IMR-90 (cell line): ENCODE results near the gene OR56B4. TPM values are rescaled to one million over a fixed set of nuclear protein-coding genes. Genes with fewer than 3 reads are reported as not detected.

ENCODE experiments used
- ATAC-seq: fragments of 200-7000 bp; cut with Tn5 transposase; 2 replicates; pipeline ENCODE4 v1.9.1; 2020; ENCODE audit warnings: low read depth, mild to moderate bottlenecking, moderate library complexity
- BruUV-seq: library from RNA; stranded (reverse); fragments of 400-500 nt; replicated peaks from 2 replicates; lab custom pipeline; 2021; lab: Mats Ljungman, UMichigan
- CTCF ChIA-PET: fragments of 300-600 bp; formaldehyde crosslinking; extraction: SDS; loops from one replicate; lab custom pipeline; 2021; ENCODE audit warnings: antibody characterized with exemption; lab: Yijun Ruan, JAX
- POLR2A ChIA-PET: fragments of 300-600 bp; sonication (Branson Sonifier 250); formaldehyde crosslinking; loops from one replicate; lab custom pipeline; 2022; ENCODE audit warnings: antibody characterized with exemption; ENCODE audit not compliant: unreplicated experiment; lab: Charles Lee
- DNase-seq: peaks from one replicate; pipeline ENCODE4 v3.0.0; 2013
- H2AFZ ChIP-seq: replicated peaks from 2 replicates; pipeline ENCODE3; 2013; ENCODE audit warnings: low read length, mild to moderate bottlenecking; ENCODE audit not compliant: poor library complexity
- H2AK5ac ChIP-seq: 2 replicates; pipeline ENCODE4 v1.6.1; 2013; ENCODE audit warnings: low read depth, low read length, inconsistent platforms
- H2AK9ac ChIP-seq: replicated peaks from 2 replicates; pipeline ENCODE3; 2013; ENCODE audit warnings: mild to moderate bottlenecking, low read depth, low read length, moderate library complexity; ENCODE audit not compliant: poor library complexity
- H2BK120ac ChIP-seq: 2 replicates; pipeline ENCODE4 v1.6.1; 2013; ENCODE audit warnings: low read depth, low read length, inconsistent platforms
- H2BK15ac ChIP-seq: 3 replicates; pipeline ENCODE4 v1.6.1; 2013; ENCODE audit warnings: low read depth, low read length, inconsistent platforms
- H2BK20ac ChIP-seq: 2 replicates; pipeline ENCODE4 v1.6.1; 2013; ENCODE audit warnings: low read depth, mild to moderate bottlenecking, inconsistent platforms, low read length, moderate library complexity
- H2BK5ac ChIP-seq: 2 replicates; pipeline ENCODE4 v1.6.1; 2013; ENCODE audit warnings: mild to moderate bottlenecking, low read depth, low read length, inconsistent platforms; ENCODE audit not compliant: poor library complexity, severe bottlenecking
- H3K14ac ChIP-seq: replicated peaks from 2 replicates; pipeline ENCODE4 v1.6.1; 2013; ENCODE audit warnings: low read depth, low read length, inconsistent platforms
- H3K18ac ChIP-seq: 2 replicates; pipeline ENCODE4 v1.6.1; 2013; ENCODE audit warnings: low read depth, low read length, control low read depth
- H3K23ac ChIP-seq: 2 replicates; pipeline ENCODE4 v1.6.1; 2013; ENCODE audit warnings: low read depth, low read length, inconsistent platforms
- H3K27ac ChIP-seq: 2 replicates; pipeline ENCODE4 v1.5.1; 2013; ENCODE audit warnings: mild to moderate bottlenecking, control low read depth, low read length; ENCODE audit not compliant: insufficient read depth
- H3K27me3 ChIP-seq: 2 replicates; pipeline ENCODE4 v1.6.1; 2013; ENCODE audit warnings: low read length; ENCODE audit not compliant: control insufficient read depth, insufficient read depth
- H3K36me3 ChIP-seq: 2 replicates; pipeline ENCODE4 v1.6.1; 2013; ENCODE audit warnings: low read length, mixed read lengths; ENCODE audit not compliant: control insufficient read depth, insufficient read depth
- H3K4ac ChIP-seq: 2 replicates; pipeline ENCODE4 v1.6.1; 2013; ENCODE audit warnings: low read depth, low read length, inconsistent platforms
- H3K4me1 ChIP-seq: 2 replicates; pipeline ENCODE4 v1.6.1; 2013; ENCODE audit warnings: low read length, mixed read lengths; ENCODE audit not compliant: control insufficient read depth, insufficient read depth
- H3K4me2 ChIP-seq: 2 replicates; pipeline ENCODE4 v1.6.1; 2013; ENCODE audit warnings: low read depth, mild to moderate bottlenecking, control low read depth, low read length, moderate library complexity
- H3K4me3 ChIP-seq: 2 replicates; pipeline ENCODE4 v1.5.1; 2013; ENCODE audit warnings: low read depth, mild to moderate bottlenecking, control low read depth, low read length, moderate library complexity; ENCODE audit not compliant: insufficient read depth
- H3K56ac ChIP-seq: 2 replicates; pipeline ENCODE4 v1.6.1; 2013; ENCODE audit warnings: low read length, inconsistent platforms; ENCODE audit not compliant: insufficient read depth; ENCODE audit errors: extremely low read depth
- H3K79me1 ChIP-seq, 2 experiments: 2 replicates each; pipeline ENCODE4 v1.6.1; 2013; ENCODE audit warnings: low read length in 2 of 2, inconsistent platforms in 1 of 2, low read depth in 1 of 2
- H3K9ac ChIP-seq: 2 replicates; pipeline ENCODE4 v1.6.1; 2013; ENCODE audit warnings: low read depth, low read length, control low read depth
- H3K9me1 ChIP-seq: 2 replicates; pipeline ENCODE4 v1.6.1; 2013; ENCODE audit warnings: low read length, inconsistent platforms; ENCODE audit not compliant: insufficient read depth
- H3K9me3 ChIP-seq: 2 replicates; pipeline ENCODE4 v1.6.1; 2013; ENCODE audit warnings: low read length; ENCODE audit not compliant: control insufficient read depth, insufficient read depth
- H4K20me1 ChIP-seq: 2 replicates; pipeline ENCODE4 v1.6.1; 2013; ENCODE audit warnings: low read length, inconsistent platforms; ENCODE audit not compliant: insufficient read depth
- H4K5ac ChIP-seq: 2 replicates; pipeline ENCODE4 v1.6.1; 2013; ENCODE audit warnings: mild to moderate bottlenecking, low read depth, low read length, control low read depth
- H4K8ac ChIP-seq, 2 experiments: 2 replicates each; pipeline ENCODE4 v1.6.1; 2013; ENCODE audit warnings: low read depth in 2 of 2, low read length in 2 of 2, control low read depth in 1 of 2, inconsistent platforms in 1 of 2
- H4K91ac ChIP-seq: 2 replicates; pipeline ENCODE4 v1.6.1; 2013; ENCODE audit warnings: low read depth, low read length, inconsistent platforms; ENCODE audit not compliant: insufficient read depth
- BHLHE40 ChIP-seq: fragments of 150-350 bp; IDR thresholded peaks from 2 replicates; pipeline ENCODE4 v1.6.1; 2016; ENCODE audit warnings: mild to moderate bottlenecking, low read depth, low read length
- CEBPB ChIP-seq: IDR thresholded peaks from 2 replicates; pipeline ENCODE4 v1.6.1; 2012; ENCODE audit warnings: low read depth, low read length, improper control_type of control experiment
- CHD1 ChIP-seq: IDR thresholded peaks from 2 replicates; pipeline ENCODE4 v1.6.1; 2012; ENCODE audit warnings: low read depth, low read length, improper control_type of control experiment
- FOS ChIP-seq: fragments of 150-350 bp; IDR thresholded peaks from 2 replicates; pipeline ENCODE4 v1.6.1; 2016; ENCODE audit warnings: low read depth, low read length
- MAFK ChIP-seq: IDR thresholded peaks from 2 replicates; pipeline ENCODE4 v1.6.1; 2012; ENCODE audit warnings: low read depth, low read length, improper control_type of control experiment
- MAZ ChIP-seq: IDR thresholded peaks from 2 replicates; pipeline ENCODE4 v1.6.1; 2012; ENCODE audit warnings: low read depth, mild to moderate bottlenecking, low read length, improper control_type of control experiment, moderate library complexity, borderline replicate concordance
- MXI1 ChIP-seq: IDR thresholded peaks from 2 replicates; pipeline ENCODE4 v1.6.1; 2012; ENCODE audit warnings: low read depth, mild to moderate bottlenecking, low read length, moderate library complexity, borderline replicate concordance
- NFE2L2 ChIP-seq: fragments of 150-350 bp; IDR thresholded peaks from 2 replicates; pipeline ENCODE4 v1.6.1; 2016; ENCODE audit warnings: low read depth, mild to moderate bottlenecking, low read length
- POLR2A ChIP-seq: IDR thresholded peaks from 2 replicates; pipeline ENCODE4 v1.6.1; 2012; ENCODE audit warnings: mild to moderate bottlenecking, low read depth, low read length
- RAD21 ChIP-seq: IDR thresholded peaks from 2 replicates; pipeline ENCODE4 v1.6.1; 2012; ENCODE audit warnings: low read length, improper control_type of control experiment
- RCOR1 ChIP-seq: IDR thresholded peaks from 2 replicates; pipeline ENCODE4 v1.6.1; 2012; ENCODE audit warnings: mild to moderate bottlenecking, low read length, improper control_type of control experiment; ENCODE audit not compliant: insufficient replicate concordance
- RFX5 ChIP-seq: IDR thresholded peaks from 2 replicates; pipeline ENCODE4 v1.8.0; 2012; ENCODE audit warnings: low read depth, mild to moderate bottlenecking, low read length, moderate library complexity
- SMC3 ChIP-seq: fragments of 150-350 bp; IDR thresholded peaks from 2 replicates; pipeline ENCODE4 v1.6.1; 2016; ENCODE audit warnings: low read depth, mild to moderate bottlenecking, antibody characterized with exemption, low read length, moderate library complexity
- WGBS, 2 experiments: methylation state at CpG; one replicate each; pipeline versions ENCODE4 v1.1.5 to v1.1.7; 2013; ENCODE audit warnings: missing lambda C conversion rate in 2 of 2; ENCODE audit not compliant: insufficient read length in 1 of 2; ENCODE audit errors: extremely low coverage in 2 of 2; 5-methylcytosine and 5-hydroxymethylcytosine counted together
- dilution Hi-C: fragments of 300-500 bp; cut with HindIII; formaldehyde crosslinking; loops from one replicate; pipeline ENCODE4 v1.14.3; 2018; ENCODE audit warnings: low sequenced_read_pairs; ENCODE audit not compliant: unreplicated experiment
- in situ Hi-C: fragments of 300-500 bp; cut with MboI; formaldehyde crosslinking; loops from 3 replicates; pipeline ENCODE4 v1.14.3; 2019; ENCODE audit warnings: low sequenced_read_pairs, inconsistent platforms, mixed read lengths
- intact Hi-C: fragments of 100-400 bp; cut with micrococcal nuclease; formaldehyde crosslinking; loops from 2 replicates; pipeline ENCODE4 v1.10.0; 2022
- polyA plus RNA-seq, 3 experiments: library from polyadenylated mRNA; depleted of rRNA; stranded (reverse); fragments of >200 nt; gene quantifications; 2 replicates each; pipeline ENCODE4 v1.2.3, GENCODE V29; 2012; ENCODE audit warnings: low replicate concordance in 1 of 3
- total RNA-seq: library from RNA; depleted of rRNA; stranded (reverse); fragments of >200 nt; gene quantifications from 2 replicates; pipeline ENCODE4 v1.2.3, GENCODE V29; 2012
- TF ChIP-seq, protein P1 (sequence below): conservative IDR thresholded peaks from 2 replicates; pipeline ENCODE4 v1.5.1; 2012; ENCODE audit warnings: mild to moderate bottlenecking, low read depth, low read length, improper control_type of control experiment
- TF ChIP-seq, protein P2 (sequence below): fragments of 150-350 bp; IDR thresholded peaks from 2 replicates; pipeline ENCODE4 v1.6.1; 2016; ENCODE audit warnings: low read depth, mild to moderate bottlenecking, low read length, moderate library complexity, borderline replicate concordance
- TF ChIP-seq, protein P3 (sequence below): fragments of 150-350 bp; IDR thresholded peaks from 2 replicates; pipeline ENCODE4 v1.6.1; 2017; ENCODE audit warnings: mild to moderate bottlenecking, antibody characterized with exemption, low read length, low read depth

OR56B4 gene
- total and polyA plus RNA-seq, 2 of the 4 experiments (the other 2 are of a cell fraction): not detected

DNA sequence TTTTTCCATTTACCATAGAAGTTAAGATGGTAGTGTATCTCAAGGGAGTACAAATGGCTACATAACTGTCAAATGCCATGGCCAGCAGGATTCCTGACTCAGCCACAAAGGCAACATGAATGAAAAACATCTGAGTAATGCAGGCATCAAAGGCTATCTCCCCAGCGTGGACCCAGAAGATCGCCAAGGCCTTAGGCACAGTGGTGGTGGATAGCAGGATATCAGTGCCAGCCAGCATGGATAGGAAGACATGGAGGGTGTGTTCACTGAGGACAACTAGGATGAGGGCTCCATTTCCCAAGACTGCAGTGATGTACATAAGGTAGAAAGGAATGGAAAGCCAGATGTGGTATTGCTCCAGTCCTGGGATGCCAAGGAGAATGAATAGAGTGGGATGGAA, 44.6 kb downstream of the OR56B4 start:
- CTCF ChIA-PET: no interaction called here
- ATAC-seq (no peak), DNase-seq (no peak)
- Histone ChIP-seq H2AFZ (no peak overlapping the region), H3K4me3 (no peak overlapping the region), H3K56ac (no peak overlapping the region), H2BK20ac (no peak overlapping the region), H3K23ac (no peak overlapping the region), H3K18ac (no peak overlapping the region), H3K9me1 (no peaks in the 10 kb centered on the region), H2BK120ac (no peak overlapping the region), H4K20me1 (no peaks in the 10 kb centered on the region), H2AK9ac (no peak overlapping the region), H3K4ac (no peak overlapping the region), H3K36me3 (no peaks in the 10 kb centered on the region), H2BK15ac (no peak overlapping the region), H3K14ac (no peak overlapping the region), H3K27me3 (no peaks in the 10 kb centered on the region), H3K79me1 (no peaks in the 10 kb centered on the region), H3K4me1 (no peaks in the 10 kb centered on the region), H3K27ac (no peak overlapping the region), H3K9me3 (no peaks in the 10 kb centered on the region), H4K8ac (no peak overlapping the region), H4K91ac (no peak overlapping the region), H3K4me2 (no peak overlapping the region), H2AK5ac (no peak overlapping the region), H4K5ac (no peak overlapping the region), H3K9ac (no peak overlapping the region), H2BK5ac (no peak overlapping the region)
- intact Hi-C loops (no loop called here), dilution Hi-C loops (no loop called here), in situ Hi-C loops (no loop called here)
- POLR2A ChIA-PET: no interaction called here
- TF ChIP-seq, protein P1, sequence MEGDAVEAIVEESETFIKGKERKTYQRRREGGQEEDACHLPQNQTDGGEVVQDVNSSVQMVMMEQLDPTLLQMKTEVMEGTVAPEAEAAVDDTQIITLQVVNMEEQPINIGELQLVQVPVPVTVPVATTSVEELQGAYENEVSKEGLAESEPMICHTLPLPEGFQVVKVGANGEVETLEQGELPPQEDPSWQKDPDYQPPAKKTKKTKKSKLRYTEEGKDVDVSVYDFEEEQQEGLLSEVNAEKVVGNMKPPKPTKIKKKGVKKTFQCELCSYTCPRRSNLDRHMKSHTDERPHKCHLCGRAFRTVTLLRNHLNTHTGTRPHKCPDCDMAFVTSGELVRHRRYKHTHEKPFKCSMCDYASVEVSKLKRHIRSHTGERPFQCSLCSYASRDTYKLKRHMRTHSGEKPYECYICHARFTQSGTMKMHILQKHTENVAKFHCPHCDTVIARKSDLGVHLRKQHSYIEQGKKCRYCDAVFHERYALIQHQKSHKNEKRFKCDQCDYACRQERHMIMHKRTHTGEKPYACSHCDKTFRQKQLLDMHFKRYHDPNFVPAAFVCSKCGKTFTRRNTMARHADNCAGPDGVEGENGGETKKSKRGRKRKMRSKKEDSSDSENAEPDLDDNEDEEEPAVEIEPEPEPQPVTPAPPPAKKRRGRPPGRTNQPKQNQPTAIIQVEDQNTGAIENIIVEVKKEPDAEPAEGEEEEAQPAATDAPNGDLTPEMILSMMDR: no peak
- no peak for TF ChIP-seq MAFK
- TF ChIP-seq FOS: no peak
- TF ChIP-seq RAD21: no peak
- TF ChIP-seq, protein P2, sequence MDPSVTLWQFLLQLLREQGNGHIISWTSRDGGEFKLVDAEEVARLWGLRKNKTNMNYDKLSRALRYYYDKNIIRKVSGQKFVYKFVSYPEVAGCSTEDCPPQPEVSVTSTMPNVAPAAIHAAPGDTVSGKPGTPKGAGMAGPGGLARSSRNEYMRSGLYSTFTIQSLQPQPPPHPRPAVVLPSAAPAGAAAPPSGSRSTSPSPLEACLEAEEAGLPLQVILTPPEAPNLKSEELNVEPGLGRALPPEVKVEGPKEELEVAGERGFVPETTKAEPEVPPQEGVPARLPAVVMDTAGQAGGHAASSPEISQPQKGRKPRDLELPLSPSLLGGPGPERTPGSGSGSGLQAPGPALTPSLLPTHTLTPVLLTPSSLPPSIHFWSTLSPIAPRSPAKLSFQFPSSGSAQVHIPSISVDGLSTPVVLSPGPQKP: no peak
- TF ChIP-seq BHLHE40: no peak
- TF ChIP-seq CHD1: no peak
- no peak for TF ChIP-seq MXI1
- TF ChIP-seq RFX5: no peak
- TF ChIP-seq SMC3: no peak
- TF ChIP-seq POLR2A: no peak
- TF ChIP-seq RCOR1: no peak
- no peak for TF ChIP-seq NFE2L2
- TF ChIP-seq, protein P3, sequence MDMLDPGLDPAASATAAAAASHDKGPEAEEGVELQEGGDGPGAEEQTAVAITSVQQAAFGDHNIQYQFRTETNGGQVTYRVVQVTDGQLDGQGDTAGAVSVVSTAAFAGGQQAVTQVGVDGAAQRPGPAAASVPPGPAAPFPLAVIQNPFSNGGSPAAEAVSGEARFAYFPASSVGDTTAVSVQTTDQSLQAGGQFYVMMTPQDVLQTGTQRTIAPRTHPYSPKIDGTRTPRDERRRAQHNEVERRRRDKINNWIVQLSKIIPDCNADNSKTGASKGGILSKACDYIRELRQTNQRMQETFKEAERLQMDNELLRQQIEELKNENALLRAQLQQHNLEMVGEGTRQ: no peak
- TF ChIP-seq CEBPB: no peak
- TF ChIP-seq MAZ: no peak
- WGBS, 2 experiments: no CpG with 5 or more reads among the region's 2 CpGs
- BruUV-seq: no TSS peak
